Fibroblast of skin of back (primary cell): ENCODE results near the gene FRMD8.
"Not testable (repeated sequence)": the region's sequence is repeated elsewhere in the genome, so short reads cannot be mapped to it uniquely, and the experiment has no call there.

Experiments
- DNase-seq: peaks from one replicate; pipeline ENCODE4 v3.0.0-alpha.2; 2013

Gene FRMD8

DNA sequence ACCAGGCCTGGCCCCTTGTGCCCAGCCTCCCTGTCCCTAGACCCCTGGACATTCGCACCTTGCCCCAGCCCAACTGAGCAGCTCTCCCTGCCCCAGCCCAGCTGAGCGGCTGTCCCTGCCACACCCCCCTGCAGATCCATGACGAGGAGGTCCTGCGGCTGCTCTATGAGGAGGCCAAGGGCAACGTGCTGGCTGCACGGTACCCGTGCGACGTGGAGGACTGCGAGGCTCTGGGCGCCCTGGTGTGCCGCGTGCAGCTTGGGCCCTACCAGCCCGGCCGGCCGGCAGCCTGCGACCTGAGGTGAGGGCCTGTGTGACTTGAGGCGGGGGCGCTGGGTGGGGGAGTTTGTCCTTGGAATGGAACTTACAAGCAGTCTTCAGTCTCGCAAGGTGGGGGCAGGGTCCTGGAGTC, 7.7 kb downstream of the FRMD8 start:
- DNase-seq = no peak

DNA sequence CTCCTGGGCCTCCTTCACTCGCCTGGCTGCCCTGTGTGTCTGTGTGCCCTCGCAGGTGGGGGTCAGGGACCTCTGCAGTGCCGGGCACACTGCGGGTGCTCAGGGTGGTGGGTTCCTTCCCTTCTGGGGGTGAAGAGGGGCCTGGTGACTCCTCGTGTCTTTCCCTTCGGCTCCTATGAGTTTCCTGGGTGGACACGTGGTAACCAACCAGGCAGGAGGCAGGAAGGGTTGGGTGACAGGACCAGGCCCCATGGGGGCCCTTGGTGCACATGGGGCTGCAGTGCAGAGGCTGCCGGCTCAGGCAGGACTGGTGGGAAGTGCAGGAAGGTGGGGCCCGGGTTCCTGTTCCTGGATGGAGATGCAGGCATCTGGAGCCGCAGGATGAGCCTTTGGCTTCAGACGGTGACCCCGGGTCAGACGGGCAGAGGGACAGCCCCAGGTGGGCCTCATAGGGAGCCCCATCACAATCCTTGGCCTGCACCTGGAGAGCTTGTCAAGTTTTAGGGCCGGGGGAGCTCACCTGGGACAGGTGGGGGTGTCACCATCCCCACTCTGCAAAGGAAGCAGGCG, 9.6 kb downstream of the FRMD8 start:
- DNase-seq = no peak

DNA sequence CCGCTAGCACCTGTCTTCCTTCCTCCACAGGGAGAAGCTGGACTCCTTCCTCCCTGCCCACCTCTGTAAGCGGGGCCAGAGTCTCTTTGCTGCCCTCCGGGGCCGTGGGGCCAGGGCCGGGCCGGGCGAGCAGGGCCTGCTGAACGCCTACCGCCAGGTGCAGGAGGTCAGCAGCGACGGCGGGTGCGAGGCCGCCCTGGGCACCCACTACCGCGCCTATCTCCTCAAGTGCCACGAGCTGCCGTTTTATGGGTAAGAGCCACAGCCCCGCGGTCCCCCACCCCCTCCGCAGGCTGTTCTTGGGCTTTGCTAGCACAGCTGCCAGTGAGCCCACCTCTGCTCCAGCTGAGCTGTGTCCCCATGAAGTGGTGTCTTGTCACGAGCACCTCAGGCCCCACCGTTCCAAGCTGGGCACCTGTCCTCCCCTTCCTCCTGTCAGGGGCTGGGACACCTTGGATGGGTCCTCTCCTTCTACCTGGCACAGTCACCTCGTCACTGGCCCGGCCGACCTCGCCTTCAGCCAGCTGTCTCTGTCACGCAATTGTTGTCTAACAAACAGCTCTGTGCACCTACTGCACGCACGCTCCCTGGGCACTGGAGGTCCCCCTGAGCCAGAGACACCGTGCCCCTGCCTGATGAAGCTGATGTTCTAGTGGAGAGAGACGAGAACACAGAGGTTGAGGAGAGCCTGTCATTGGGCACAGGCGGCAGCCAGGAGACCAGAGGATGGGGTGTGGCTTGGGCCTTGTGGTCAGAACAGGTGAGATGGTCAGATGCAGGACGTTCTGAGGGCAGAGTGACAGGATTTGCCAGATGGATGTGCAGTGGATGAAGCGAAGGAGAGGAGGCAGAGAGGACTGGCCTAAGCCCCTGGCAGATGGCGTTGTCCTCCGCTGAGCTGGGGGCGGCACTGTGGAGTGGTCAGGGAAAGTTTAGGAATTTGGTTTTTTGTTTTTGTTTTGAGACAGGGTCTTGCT, 10.6 kb downstream of the FRMD8 start:
- DNase-seq = no peak

DNA sequence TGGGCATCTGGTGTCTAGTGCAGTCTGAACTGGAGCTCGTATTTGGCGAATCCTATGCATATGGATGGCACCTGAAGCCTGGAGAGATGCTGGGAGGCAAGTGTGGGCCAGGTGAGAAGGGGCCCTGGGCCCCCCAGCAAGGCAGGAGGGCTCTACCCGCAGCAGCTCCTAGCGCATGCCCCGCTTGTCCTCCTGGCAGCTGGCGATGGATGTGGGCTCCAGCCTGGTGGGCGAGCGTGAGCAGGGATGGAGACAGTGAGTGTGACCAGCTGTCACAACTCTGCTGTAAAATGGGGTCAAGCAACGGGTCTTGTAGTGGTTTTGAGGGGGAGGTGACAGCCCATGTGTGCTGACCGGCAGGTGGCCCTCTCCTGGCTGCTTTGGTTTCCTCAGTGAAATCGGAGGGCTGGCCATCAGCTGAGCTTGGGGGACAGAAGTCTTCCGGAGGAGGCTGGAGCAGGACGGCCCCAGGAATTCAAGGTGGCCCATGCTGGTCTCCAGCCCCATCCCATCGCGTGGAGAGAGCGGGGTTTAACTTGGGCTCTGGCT, 12.0 kb downstream of the FRMD8 start:
- DNase-seq = no peak

DNA sequence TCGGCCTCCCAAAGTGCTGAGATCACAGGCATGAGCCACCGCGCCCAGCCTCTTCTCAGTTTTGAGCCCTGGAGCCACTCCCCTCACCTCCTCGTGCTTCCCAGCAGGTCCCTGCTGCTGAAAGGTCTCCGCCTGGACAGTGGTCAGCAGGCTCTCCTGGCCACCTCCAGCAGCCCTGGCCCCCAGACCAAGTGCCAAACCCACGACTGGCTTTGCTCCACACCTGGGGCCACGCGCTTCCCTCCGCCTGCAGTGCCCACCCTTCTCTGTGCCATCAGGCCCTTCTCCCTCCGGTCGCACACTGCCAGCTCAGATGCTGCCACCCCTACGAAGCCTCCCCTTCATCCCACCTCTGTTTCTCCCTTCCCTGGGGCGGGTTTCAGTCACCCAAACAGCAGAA, 12.8 kb downstream of the FRMD8 start:
- DNase-seq = no peak

DNA sequence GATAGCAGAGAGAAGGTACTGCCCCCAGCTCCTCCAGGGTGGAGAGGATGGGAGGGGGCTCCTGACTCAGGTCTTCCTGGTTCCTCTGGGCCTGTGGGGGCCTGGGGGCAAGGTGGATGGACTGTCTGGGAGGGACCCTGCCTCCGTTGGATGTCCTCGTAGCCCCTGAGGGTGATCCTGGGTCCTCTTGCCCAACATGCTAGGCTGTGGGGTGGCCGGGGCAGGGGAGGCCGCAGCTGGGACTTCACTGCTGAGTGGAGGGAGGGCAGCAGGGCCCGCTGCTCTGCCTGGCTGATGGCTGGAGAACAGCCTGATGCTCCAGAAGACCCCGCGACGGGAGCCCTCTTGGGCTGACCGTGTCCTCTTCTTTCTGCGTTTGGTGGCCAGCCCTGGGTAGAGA, 13.4 kb downstream of the FRMD8 start:
- DNase-seq = no peak

DNA sequence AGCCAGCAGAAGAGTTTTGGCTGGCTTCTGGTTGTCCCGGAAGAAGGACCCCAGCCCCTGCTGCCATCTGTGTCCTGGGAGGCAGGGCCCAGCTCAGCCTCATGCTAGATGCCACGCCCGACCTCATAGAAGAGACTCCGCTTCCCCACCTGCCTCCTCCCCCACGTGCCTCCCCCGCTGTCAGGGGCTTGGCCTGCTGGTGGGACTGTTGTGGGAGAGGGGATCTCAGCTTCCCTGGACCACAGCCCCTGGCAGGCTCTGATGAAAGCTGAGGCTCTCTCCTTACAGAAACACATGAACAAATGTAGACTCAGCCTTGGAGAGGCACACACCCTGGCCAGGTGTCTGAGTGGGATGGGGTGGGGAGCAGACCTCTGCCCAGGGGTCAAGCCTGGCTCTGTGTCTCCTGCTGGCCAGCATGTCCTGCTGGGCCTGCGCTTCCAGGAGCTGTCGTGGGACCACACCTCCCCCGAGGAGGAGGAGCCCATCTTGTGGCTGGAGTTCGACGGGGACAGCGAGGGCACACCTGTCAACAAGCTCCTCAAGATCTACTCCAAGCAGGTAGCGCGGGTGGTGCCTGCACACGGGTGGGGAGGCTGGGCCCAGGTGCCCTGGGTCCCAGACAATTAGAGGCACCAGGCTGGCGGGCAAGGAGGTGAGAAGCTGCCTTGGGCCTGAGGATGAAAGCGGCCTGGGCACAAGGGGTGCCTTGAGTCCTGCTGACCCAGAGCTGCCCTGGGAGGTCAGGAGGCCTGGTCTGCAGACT, 14.1 kb downstream of the FRMD8 start:
- no peak for DNase-seq

DNA sequence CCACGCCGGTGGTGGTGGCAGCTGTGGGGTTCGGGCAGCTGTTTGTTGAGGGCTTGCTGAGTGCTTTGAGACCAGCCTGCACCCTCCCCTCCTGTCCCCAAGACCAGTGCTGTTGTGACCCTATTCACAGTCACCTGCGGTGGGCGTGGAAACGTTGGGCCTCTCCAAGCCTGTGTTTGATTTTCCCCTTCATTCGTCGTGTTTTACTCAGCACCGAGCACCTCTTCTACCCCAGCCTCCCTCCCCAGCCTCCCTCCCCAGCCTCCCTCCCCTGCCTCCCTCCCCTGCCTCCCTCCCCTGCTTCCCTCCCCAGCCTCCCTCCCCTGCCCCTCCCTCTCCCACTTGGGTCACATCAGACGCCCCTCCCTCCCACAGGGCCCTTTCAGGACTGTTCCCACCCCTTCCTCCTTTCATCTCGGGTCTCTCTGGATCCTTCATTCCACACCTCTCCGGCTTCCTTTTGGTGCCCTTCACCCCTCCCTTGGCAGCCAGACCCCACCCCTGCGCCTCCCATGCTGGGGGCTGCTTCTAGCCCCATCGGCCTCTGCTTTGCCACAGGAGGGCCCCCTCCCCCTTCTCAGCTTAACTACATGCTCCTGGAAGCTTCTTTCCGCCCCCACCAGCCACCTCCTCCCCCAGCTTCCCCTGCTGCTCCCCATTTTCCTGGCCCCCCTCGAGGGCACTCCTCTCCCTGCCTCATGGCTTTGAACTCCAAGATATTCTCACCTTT, 14.8 kb downstream of the FRMD8 start:
- DNase-seq = no peak

DNA sequence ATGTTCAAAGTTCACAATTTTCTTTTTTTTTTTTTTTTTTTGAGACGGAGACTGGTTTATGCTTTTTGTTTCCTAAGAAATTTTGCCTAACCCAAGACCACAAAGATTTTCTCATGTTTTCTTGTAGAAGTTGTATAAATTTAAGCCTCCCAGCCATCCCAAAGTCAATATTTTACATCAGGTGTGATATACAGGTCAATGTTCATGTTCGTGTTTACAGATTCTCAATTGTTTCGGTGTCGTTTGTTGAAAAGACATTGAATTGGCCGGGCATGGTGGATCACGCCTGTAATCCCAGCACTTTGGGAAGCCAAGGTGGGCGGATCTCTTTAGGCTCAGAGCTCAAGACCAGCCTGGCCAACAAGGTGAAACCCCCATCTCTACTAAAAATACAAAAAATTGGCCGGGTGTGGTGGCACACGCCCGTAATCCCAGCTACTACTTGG, 15.4 kb downstream of the FRMD8 start:
- DNase-seq = no peak

DNA sequence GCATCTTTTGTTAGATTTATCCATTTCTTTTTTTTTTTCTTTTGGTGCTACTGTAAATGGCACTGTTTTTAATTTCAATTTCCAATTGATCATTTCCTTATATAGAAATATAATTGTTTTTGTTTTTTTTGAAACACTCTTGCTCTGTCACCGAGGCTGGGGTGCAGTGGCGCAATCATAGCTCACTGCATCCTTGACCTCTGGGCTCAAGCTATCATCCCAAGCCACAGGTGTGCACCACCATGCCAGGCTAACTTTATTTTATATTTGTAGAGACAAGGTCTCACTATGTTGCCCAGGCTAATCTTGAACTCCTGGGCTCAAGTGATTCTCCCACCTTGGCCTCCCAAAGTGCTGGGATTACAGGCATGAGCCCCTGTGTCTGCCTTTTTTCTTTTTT, 16.4 kb downstream of the FRMD8 start:
- DNase-seq = no peak

DNA sequence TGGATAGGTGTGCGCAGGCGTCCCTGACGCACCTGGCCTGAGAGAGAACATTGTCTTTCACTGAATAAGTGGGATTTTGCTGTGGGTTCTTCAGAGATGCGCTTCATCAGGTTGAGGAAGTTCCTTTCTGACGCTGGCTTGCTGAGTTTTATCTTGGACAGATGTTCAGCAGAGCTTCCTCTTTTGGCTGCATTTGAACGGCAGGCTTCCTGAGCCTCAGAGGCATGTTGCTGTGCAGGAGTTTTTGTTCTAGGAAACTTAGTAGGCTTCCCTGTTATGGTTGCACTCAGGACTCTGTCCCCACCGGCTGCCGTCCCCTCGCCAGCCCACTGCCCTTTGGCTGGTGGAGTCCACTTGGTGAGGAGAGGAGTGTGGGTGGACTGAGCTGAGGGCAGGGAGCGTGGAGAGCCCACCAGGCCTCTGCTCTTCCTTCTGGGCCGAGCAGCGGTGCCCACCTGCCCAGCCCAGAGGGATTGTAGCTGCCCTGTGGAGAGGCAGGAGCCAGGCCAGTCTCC, 17.2 kb downstream of the FRMD8 start:
- no peak for DNase-seq

DNA sequence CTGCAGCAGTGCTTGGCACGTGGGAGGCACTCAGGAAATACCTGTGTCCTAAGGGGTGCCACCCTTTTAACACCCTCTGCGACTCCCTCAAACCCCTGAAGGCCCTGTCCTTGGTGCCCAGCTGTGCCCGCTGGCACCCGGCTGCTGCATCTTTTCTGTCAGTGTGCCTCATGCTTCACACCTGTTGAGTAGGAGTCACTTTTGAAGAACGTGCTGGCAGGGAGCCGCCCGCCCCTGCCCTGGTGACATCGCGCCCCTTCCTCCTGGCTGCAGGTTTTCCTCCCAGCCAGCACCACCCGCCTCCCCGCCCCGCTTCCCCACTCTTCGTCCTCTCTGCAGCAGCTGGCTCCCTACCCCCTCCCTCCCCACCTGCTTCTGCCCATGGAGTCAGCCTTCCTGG, 17.8 kb downstream of the FRMD8 start:
- no peak for DNase-seq

DNA sequence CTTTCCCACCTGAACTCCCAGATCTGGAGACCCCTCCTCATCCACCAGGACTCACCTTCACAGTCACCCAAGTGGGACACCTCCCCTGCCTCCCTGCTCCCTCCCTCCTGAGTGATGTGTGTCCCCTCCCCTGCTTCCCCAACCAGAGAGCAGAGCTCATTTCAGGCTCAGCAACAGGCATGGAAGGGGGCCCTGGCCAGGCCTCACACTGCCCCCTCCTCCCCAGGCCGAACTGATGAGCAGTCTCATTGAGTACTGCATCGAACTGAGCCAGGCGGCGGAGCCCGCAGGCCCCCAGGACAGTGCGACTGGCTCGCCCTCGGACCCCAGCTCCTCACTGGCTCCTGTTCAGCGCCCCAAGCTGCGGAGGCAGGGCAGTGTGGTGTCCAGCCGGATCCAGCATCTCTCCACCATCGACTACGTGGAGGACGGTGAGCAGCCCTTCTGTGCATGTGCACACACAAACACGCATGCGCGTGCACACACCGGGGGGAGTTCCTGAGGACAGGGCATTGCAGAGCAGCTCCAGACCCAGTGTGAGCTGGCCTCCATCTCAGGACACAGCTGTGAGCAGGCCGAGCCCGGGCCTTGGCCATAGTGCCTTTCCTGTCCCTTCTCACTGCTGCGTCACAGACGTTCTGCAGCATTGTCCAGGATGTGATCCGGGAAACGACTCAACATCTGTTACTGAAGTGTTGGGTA, 18.4 kb downstream of the FRMD8 start:
- no peak for DNase-seq

DNA sequence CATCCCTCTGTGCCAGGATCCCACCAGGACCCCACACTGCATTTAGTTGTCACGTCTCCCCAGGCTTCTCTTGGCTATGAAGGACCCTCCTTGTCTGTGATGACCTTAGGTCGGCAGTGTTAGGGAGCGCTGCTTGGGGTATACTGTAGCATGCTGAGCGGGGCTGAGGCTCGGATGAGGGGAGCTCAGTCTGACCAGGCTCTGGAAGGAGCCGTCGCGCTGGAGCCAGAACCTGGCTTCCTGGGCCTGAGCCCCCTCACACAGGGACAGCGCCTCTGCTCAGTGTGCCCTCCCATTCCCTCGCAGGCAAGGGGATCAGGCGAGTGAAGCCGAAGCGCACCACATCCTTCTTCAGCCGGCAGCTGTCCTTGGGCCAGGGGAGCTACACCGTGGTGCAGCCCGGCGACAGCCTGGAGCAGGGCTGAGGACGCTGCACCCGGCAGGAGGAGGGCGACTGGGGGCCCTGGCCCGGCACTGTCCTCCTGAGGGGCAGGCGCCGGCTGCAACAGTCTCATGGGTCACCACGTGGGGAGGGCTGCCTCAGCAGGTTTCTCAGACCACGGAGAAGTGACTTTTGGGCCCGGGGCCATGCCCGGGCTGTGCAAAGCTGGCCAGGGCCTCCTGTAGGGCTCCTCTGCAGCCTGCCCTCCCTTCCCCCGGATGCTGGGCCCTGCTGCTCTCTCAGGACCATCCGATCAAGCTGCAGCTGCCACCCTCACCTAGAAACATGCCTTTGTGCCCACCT, 24.7 kb downstream of the FRMD8 start:
- DNase-seq = no peak

DNA sequence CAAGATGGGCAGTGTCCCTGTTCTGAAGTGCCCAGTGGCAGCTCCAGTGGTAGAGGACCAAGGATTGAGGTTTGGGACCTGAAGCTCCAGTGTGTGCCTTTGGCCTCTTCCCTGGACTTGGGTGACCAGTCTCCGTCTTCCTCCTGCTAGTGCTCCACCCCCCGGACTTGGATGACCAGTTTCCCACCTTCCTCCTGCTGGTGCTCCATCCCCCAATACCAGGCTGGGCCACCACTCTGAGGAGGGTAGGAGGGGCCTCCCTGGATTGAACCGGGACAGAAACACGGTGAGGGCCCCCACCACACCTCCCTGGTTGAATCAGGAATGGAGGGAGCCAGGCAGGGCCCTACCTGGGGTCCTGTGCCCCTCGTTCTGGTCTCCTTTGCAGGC, 25.2 kb downstream of the FRMD8 start:
- no peak for DNase-seq

DNA sequence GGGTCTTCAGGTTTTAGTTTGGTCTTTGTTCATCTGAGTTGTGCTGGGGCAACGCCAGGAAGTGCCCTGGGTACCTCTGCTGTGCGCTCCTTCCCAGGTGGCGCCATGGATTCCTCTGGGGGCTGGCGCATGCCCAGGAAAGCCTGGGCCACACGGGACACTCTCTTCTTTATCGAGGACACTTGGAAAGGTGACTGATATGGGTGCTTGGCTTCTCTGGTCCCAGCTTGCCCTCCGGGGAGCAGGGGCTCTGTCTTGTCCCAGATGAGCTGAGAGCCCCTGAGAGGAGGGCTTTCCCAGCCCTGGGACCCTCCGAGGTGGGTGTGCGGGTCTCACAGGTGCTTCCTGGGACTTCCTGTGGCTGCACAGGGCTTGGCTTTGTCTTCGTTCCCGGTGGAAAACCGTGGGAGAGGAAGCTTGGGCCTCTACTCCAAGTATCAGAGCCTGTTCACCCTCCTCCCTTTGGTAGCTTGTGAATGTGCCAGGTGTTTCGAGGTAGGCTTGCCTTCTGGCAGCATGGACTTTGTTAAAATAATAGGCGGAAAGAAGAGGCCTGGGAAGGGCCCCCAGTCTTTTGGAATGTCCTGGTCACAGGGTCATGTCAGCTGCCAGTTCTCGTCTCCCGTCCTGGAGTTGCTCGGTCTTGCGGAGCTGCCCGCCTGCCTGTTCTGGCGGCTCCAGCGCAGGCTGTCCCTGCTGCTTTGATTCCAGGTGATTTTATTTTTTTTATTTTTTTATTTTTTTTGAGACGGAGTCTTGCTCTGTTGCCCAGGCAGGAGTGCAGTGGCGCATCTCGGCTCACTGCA, 26.0 kb downstream of the FRMD8 start:
- no peak for DNase-seq

DNA sequence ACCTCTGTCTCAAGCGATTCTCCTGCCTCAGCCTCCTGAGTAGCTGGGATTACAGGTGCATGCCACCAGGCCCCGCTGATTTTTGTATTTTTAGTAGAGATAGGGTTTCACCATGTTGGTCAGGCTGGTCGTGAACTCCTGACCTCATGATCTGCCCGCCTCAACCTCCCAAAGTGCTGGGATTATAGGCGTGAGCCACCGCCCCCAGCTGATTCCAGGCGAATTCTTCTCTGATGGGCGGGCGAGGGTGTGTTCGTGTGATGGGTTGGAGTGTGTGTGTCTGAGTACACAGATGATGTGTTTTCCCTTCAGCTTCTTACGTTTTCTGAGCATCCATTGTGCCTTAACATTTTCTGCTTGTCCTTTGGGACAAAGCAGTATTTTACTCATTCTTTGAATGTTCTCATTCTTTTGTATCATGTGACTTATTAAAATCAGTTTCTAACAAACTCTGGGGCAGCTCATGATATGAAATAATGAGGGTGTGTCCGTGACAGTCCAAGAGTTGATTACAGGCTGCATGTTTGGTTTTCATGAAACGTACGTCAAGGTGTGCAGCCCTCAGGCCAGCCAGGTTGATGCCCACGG, 26.7 kb downstream of the FRMD8 start:
- not testable (repeated sequence) for DNase-seq

DNA sequence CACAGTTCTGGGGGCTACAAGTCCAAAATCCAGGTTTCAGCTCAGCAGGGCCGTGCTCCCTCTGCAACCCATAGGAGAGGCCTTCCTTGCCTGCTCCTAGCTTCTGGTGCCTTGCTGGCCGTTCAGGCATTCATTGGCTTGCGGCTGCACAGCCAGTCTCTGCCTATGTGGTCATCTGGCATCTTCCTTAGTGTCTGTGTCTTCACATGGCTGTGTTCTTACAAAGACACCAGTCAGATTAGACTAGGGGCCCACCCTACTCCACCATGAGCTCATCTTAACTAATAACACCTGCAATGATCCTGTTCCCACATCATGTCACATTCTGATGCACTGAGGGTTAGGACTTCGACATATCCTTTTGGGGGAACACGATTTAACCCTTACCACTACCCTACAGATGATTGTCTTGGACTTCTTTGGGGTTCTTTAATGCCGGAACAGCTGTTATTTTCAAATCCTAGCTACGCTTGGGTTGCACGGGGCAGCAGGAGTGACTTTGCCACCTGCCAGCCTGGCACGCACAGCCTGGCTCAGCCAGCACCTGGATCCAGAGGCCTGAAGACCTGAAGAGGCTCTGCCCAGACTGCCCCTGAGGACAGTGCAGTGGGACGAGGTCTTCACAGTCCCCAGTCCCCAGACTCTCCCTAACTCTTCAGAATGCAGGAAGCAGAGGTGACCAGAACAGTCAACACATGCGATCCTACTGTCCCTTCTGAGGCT, 28.5 kb downstream of the FRMD8 start:
- no peak for DNase-seq
